Esophagus muscularis mucosa (tissue), 4 donors: Measurements from ENCODE around the gene FAM9A. TPM values are rescaled to one million over a fixed set of nuclear protein-coding genes. Genes with fewer than 3 reads are reported as not detected.

ENCODE experiments used
- DNase-seq: peaks from one replicate; pipeline ENCODE4 v3.0.0-alpha.2; 2017; ENCODE audit errors: extremely low spot score
- H3K27ac ChIP-seq, 4 donors: fragments of 200-600 bp; sonication (generic); replicated peaks in 1 of 4; 1 replicate in 3 of 4; 2 replicates in 1 of 4; pipeline ENCODE4 v1.5.1; 2016 to 2019; ENCODE audit warnings: mild to moderate bottlenecking in 1 of 4
- H3K27me3 ChIP-seq, 4 donors: fragments of 200-600 bp; sonication (generic); one replicate each; pipeline versions ENCODE4 v1.5.1 to v1.6.0; 2016 to 2019
- H3K36me3 ChIP-seq, 4 donors: fragments of 200-600 bp; sonication (generic); one replicate each; pipeline ENCODE4 v1.5.1; 2016 to 2019
- H3K4me1 ChIP-seq, 4 donors: fragments of 200-600 bp; sonication (generic); one replicate each; pipeline ENCODE4 v1.5.1; 2016 to 2019
- H3K4me3 ChIP-seq, 4 donors: fragments of 200-600 bp; sonication (generic); 1 replicate in 2 of 4; 2 replicates in 2 of 4; pipeline ENCODE4 v1.5.1; 2016 to 2019; ENCODE audit warnings: mild to moderate bottlenecking in 4 of 4, moderate library complexity in 1 of 4
- H3K9me3 ChIP-seq, 4 donors: fragments of 200-600 bp; sonication (generic); 1 replicate in 3 of 4; 2 replicates in 1 of 4; pipeline ENCODE4 v1.5.1; 2016 to 2019
- EP300 ChIP-seq: sonication (generic); formaldehyde crosslinking; IDR thresholded peaks from one replicate; pipeline ENCODE4 v1.6.1; 2017; ENCODE audit warnings: antibody characterized with exemption
- POLR2A ChIP-seq: fragments of 450-650 bp; IDR thresholded peaks from one replicate; pipeline ENCODE4 v1.6.1; 2017; ENCODE audit warnings: antibody characterized with exemption, moderate library complexity, mild to moderate bottlenecking, low read depth
- POLR2AphosphoS5 ChIP-seq, 2 donors: sonication (generic); formaldehyde crosslinking; IDR thresholded peaks; one replicate each; pipeline ENCODE4 v1.6.1; 2017; ENCODE audit warnings: antibody characterized with exemption in 2 of 2
- whole genome bisulfite sequencing: methylation state at CpG from one replicate; pipeline ENCODE4 v1.1.5; 2018; 5-methylcytosine and 5-hydroxymethylcytosine counted together
- intact Hi-C: fragments of 100-400 bp; cut with DNase I; formaldehyde crosslinking; loops from one replicate; pipeline ENCODE4 v1.15.1; 2023
- total RNA-seq, 4 donors: library from RNA; depleted of rRNA; stranded (reverse); fragments of >200 nt; gene quantifications; one replicate each; pipeline versions ENCODE4 v1.1.0 to v1.2.1, GENCODE V29; 2016
- TF ChIP-seq, protein P1 (sequence below), 3 experiments: fragments of 200-600 bp in 2 of 3; fragments of 450-650 bp in 1 of 3; sonication (generic) in 2 of 3; IDR thresholded peaks; one replicate each; pipeline ENCODE4 v1.5.1; 2017 to 2019; ENCODE audit warnings: antibody characterized with exemption in 3 of 3, mild to moderate bottlenecking in 2 of 3, moderate library complexity in 1 of 3

Gene FAM9A
- total RNA-seq, 4 donors from 2014 or later = not detected

DNA sequence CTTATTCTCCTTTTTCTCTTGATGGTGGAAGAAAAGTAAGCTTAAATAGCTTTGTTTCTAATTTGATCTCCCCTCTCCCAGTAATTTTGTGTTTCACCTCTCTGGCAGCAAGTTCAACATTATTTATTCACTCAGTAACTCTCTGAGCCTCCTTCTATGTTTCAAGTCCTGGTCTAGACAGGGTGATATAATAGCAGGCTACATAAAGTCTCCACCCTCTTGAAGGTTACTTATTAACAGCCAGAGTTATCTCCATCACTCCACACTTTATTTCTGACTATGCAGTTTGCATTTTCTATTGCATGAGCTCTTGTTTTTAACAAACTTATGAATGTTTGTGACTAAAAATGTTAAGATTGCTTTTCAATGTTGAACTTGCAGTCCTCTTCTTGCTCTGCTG, 51.5 kb downstream of the FAM9A start:
- H3K27ac ChIP-seq = no peak overlapping the region
- no peaks in the 10 kb centered on the region for H3K36me3 ChIP-seq
- no peak overlapping the region for H3K4me3 ChIP-seq
- TF ChIP-seq POLR2AphosphoS5 (IDR thresholded peaks at IDR 0.05) (no peak), POLR2A (no peak), EP300 (no peak)
- TF ChIP-seq, protein P1, sequence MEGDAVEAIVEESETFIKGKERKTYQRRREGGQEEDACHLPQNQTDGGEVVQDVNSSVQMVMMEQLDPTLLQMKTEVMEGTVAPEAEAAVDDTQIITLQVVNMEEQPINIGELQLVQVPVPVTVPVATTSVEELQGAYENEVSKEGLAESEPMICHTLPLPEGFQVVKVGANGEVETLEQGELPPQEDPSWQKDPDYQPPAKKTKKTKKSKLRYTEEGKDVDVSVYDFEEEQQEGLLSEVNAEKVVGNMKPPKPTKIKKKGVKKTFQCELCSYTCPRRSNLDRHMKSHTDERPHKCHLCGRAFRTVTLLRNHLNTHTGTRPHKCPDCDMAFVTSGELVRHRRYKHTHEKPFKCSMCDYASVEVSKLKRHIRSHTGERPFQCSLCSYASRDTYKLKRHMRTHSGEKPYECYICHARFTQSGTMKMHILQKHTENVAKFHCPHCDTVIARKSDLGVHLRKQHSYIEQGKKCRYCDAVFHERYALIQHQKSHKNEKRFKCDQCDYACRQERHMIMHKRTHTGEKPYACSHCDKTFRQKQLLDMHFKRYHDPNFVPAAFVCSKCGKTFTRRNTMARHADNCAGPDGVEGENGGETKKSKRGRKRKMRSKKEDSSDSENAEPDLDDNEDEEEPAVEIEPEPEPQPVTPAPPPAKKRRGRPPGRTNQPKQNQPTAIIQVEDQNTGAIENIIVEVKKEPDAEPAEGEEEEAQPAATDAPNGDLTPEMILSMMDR (IDR thresholded peaks at IDR 0.05) = no peak
- no peaks in the 10 kb centered on the region for H3K9me3 ChIP-seq
- no peak for DNase-seq
- H3K4me1 ChIP-seq = no peaks in the 10 kb centered on the region
- intact Hi-C loops = loop anchor here (5.0 kb wide), 1 partner anchor 963 kb away; no protein-coding TSS in a partner anchor
- no peaks in the 10 kb centered on the region for H3K27me3 ChIP-seq

DNA sequence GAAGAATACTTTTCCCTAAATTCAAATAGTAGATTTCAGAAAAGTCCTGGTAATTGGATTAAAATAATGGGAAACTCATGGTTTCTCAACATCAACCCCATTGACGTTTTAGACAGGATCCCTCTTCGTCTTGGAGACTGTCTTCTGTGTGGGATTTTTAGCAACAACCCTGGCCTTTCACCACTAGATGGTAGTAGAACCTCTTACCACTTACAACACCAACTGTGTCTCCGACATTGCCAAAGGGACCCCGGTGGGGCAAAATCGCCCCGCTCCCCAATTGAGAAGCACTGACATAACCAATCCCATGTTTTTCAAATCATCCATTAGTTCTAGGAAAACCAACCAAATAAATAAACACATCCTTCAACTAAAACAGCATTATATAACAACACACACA, 52.3 kb downstream of the FAM9A start:
- no peak overlapping the region for H3K4me3 ChIP-seq
- DNase-seq = no peak
- H3K36me3 ChIP-seq = no peaks in the 10 kb centered on the region
- no peaks in the 10 kb centered on the region for H3K4me1 ChIP-seq
- no peaks in the 10 kb centered on the region for H3K9me3 ChIP-seq
- 10% methylated on average over 6 of the region's 6 CpGs for WGBS
- no peak overlapping the region for H3K27ac ChIP-seq
- intact Hi-C loops = loop anchor here (5.0 kb wide), 1 partner anchor 963 kb away; no protein-coding TSS in a partner anchor
- TF ChIP-seq, protein P1 (IDR thresholded peaks at IDR 0.05) = peak; percentile 33 to 62 (median 45)
- no peak for TF ChIP-seq EP300
- no peaks in the 10 kb centered on the region for H3K27me3 ChIP-seq

DNA sequence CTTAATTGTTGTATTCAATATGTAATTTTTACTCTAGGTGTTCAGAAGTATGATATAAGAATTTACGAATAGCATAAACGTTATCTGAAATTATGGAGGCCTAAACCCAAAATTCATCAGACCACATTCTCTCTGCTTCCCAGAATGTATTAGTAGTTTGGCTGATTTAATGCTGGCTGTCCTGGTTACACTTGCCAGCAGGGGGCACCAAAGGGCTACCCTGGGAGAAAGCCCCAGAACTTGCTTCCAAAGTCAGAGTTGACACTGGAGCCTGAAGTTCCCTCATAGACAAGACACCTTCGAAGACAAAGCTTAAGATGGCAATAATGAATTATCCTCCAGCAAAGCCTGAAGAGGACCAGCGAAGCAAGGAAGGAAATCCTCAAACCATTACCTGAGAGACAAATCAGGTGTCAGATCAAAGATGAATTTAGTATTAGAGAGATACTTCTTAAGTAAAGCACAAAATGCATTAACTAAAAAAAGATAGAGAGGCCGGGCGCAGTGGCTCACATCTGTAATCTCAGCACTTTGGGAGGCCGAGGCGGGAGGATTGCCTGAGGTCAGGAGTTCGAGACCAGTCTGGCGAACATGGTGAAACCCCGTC, 58.0 kb downstream of the FAM9A start:
- TF ChIP-seq, protein P1 (IDR thresholded peaks at IDR 0.05) = peak; percentile 57 to 66 (median 60)
- TF ChIP-seq POLR2A = no peak
- 76% methylated on average over 11 of the region's 11 CpGs for WGBS
- no peaks in the 10 kb centered on the region for H3K27me3 ChIP-seq
- no peak overlapping the region for H3K27ac ChIP-seq
- DNase-seq = no peak
- no peaks in the 10 kb centered on the region for H3K9me3 ChIP-seq
- intact Hi-C loops = no loop called here
- H3K4me1 ChIP-seq = no peaks in the 10 kb centered on the region
- H3K36me3 ChIP-seq = no peaks in the 10 kb centered on the region
- no peak overlapping the region for H3K4me3 ChIP-seq

DNA sequence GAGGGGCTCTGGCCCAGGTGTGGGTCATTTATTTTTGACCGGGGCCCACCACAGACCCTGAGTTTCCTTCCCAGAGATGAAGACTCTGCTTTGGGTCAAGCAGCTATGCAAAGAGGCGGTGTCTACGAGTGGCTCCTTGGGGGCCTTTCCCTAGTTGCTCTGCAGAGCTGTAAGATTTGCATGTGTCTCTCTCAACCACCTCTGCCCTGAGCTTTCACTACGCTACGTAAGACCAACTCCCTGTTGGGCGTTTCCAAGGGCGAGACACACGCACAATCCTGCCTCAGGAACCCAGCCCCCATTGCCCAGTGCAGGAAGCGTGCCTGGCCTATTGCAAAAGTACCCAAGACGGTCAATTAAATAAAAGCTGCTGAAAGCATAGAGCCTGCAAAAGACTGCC, 59.2 kb downstream of the FAM9A start:
- Histone ChIP-seq H3K27me3 (no peaks in the 10 kb centered on the region), H3K9me3 (no peaks in the 10 kb centered on the region), H3K27ac (no peak overlapping the region), H3K36me3 (no peaks in the 10 kb centered on the region), H3K4me3 (no peak overlapping the region), H3K4me1 (no peaks in the 10 kb centered on the region)
- TF ChIP-seq POLR2A (no peak), EP300 (no peak), POLR2AphosphoS5 (IDR thresholded peaks at IDR 0.05) (no peak)
- TF ChIP-seq, protein P1 (IDR thresholded peaks at IDR 0.05) = no peak
- DNase-seq = no peak
- 85% methylated on average over 10 of the region's 10 CpGs for WGBS
- intact Hi-C loops = no loop called here

Other genes with a start within 250 kb of the FAM9A start
- gene ANOS1, start 69.2 kb downstream of the FAM9A start, total RNA-seq = 1 to 10 TPM; 2.0 to 3.7 (median 2.4) TPM
- not detected for gene FAM9B, start 232.7 kb upstream of the FAM9A start, total RNA-seq